Measurements from ENCODE around the gene KCNIP1. TPM values are rescaled to one million over a fixed set of nuclear protein-coding genes. Genes with fewer than 3 reads are reported as not detected.

The KCNIP1 gene
- total and polyA plus RNA-seq, 2 of the 13 experiments (the other 11 are each of a cell fraction or from before 2014, with no cell fraction given), result not detected

- Histone ChIP-seq H3K9ac (ENCODE audit: insufficient read depth, low read depth, low read length) (no peak overlapping the region), H3K4me2 (ENCODE audit: low read depth, low read length) (no peak overlapping the region), H3K9me3 (ENCODE audit: low read length) (no peaks in the 10 kb centered on the region), H3K27me3 (ENCODE audit: control insufficient read depth in 1 of 2, insufficient read depth in 2 of 2, low read length in 2 of 2) (peaks cover 0 to 15% of the 10 kb centered on the region in 2 experiments; a peak in 4 of 5 replicates), H3K27ac (ENCODE audit: extremely low read length, insufficient read depth, low read length) (no peak overlapping the region), H3K4me3 (replicated peaks in 1 of 3; ENCODE audit: insufficient read depth in 1 of 3, low read depth in 2 of 3, low read length in 3 of 3) (no peak overlapping the region), H3K36me3 (replicated peaks in 1 of 2; ENCODE audit: control insufficient read depth in 1 of 2, insufficient read depth in 2 of 2, low read length in 2 of 2) (no peaks in the 10 kb centered on the region), H2AFZ (ENCODE audit: low read length) (no peak overlapping the region), H3K79me2 (ENCODE audit: insufficient read depth, low read length) (no peaks in the 10 kb centered on the region), H4K20me1 (ENCODE audit: insufficient read depth, low read length) (no peaks in the 10 kb centered on the region), H3K4me1 (ENCODE audit: insufficient read depth, low read length) (no peaks in the 10 kb centered on the region)
- FAIRE-seq, result no peak
- in situ Hi-C loops (cut with HindIII; ENCODE audit: extremely low pct_ligation_motif_present, low pct_unique_long_range_greater_than_20kb) (no loop called here), intact Hi-C loops (cut with micrococcal nuclease; ENCODE audit: unreplicated experiment) (no loop called here)
- no peak for DNase-seq (ENCODE audit: low spot score)
- CTCF ChIA-PET (ENCODE audit: low intra/inter-chr PET ratio, low total read pairs), result no interaction called here
- 13% methylated on average over 6 of the region's 7 CpGs for WGBS (ENCODE audit: low lambda C conversion rate)
- no TSS peak for BruUV-seq (replicated peaks)
- ATAC-seq, result no peak
- POLR2A ChIA-PET, result no interaction called here
- no peak for TF ChIP-seq SMARCC2 (IDR thresholded peaks at IDR 0.05)
- no peak for TF ChIP-seq ZNF570 (CRISPR knock-in tag; IDR thresholded peaks at IDR 0.05; ENCODE audit: borderline replicate concordance)
- TF ChIP-seq ZNF850 (CRISPR knock-in tag; conservative IDR thresholded peaks at IDR 0.05), result no peak
- no peak for TF ChIP-seq KDM1A (CRISPR knock-in tag; IDR thresholded peaks at IDR 0.05)
- no peak for TF ChIP-seq ZBTB42 (CRISPR knock-in tag; IDR thresholded peaks at IDR 0.05)
- TF ChIP-seq NFAT5 (CRISPR knock-in tag; IDR thresholded peaks at IDR 0.05), result no peak
- TF ChIP-seq MZF1 (CRISPR knock-in tag; IDR thresholded peaks at IDR 0.05; ENCODE audit: borderline replicate concordance), result no peak
- TF ChIP-seq CSRNP1 (CRISPR knock-in tag; IDR thresholded peaks at IDR 0.05), result no peak
- no peak for TF ChIP-seq CHD2 (IDR thresholded peaks at IDR 0.05; ENCODE audit: low read depth, low read length)
- no peak for TF ChIP-seq TAF15 (IDR thresholded peaks at IDR 0.05; ENCODE audit: low read depth, low read length, poor library complexity, severe bottlenecking)
- no peak for TF ChIP-seq ZNF484 (CRISPR knock-in tag; IDR thresholded peaks at IDR 0.05; ENCODE audit: borderline replicate concordance, low read depth)
- no peak for TF ChIP-seq KDM6A (CRISPR knock-in tag; IDR thresholded peaks at IDR 0.05; ENCODE audit: low read depth)
- TF ChIP-seq ZNF788 (CRISPR knock-in tag; IDR thresholded peaks at IDR 0.05; ENCODE audit: borderline replicate concordance), result no peak
- TF ChIP-seq ZNF567 (CRISPR knock-in tag; IDR thresholded peaks at IDR 0.05; ENCODE audit: borderline replicate concordance), result no peak
- TF ChIP-seq, protein P1, sequence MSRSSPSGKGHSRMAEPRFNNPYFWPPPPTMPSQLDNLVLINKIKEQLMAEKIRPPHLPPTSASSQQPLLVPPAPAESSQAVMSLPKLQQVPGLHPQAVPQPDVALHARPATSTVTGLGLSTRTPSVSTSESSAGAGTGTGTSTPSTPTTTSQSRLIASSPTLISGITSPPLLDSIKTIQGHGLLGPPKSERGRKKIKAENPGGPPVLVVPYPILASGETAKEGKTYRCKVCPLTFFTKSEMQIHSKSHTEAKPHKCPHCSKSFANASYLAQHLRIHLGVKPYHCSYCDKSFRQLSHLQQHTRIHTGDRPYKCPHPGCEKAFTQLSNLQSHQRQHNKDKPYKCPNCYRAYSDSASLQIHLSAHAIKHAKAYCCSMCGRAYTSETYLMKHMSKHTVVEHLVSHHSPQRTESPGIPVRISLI (CRISPR knock-in tag; IDR thresholded peaks at IDR 0.05; ENCODE audit: borderline replicate concordance), result no peak
- no peak for TF ChIP-seq ZNF414 (CRISPR knock-in tag; IDR thresholded peaks at IDR 0.05)
Observed at GRCh38 chr5:170493028-170493820, 10.6 kb upstream of the KCNIP1 start.

All from HepG2 (cell line).